ENCODE results near the gene AGPS.
"Not testable (repeated sequence)": the region's sequence is repeated elsewhere in the genome, so short reads cannot be mapped to it uniquely, and the experiment has no call there.

AGPS gene

GRCh38 chr2:177348733-177349693 lies 43.6 kb upstream of the AGPS start:
- DNase-seq (ENCODE audit: low read depth) = no peak
- no peak for TF ChIP-seq CTCF (IDR thresholded peaks at IDR 0.05; ENCODE audit: low read depth, low read length, missing control alignments)
- no peak overlapping the region for H3K4me3 ChIP-seq (ENCODE audit: low read depth, low read length)

GRCh38 chr2:177350624-177351023 lies 41.9 kb upstream of the AGPS start:
- DNase-seq (ENCODE audit: low read depth); H3K4me3 ChIP-seq (ENCODE audit: low read depth, low read length): not testable (repeated sequence)

GRCh38 chr2:177351121-177351520 lies 41.5 kb upstream of the AGPS start:
- H3K4me3 ChIP-seq (ENCODE audit: low read depth, low read length); DNase-seq (ENCODE audit: low read depth): not testable (repeated sequence)

GRCh38 chr2:177352441-177353186 lies 40.0 kb upstream of the AGPS start:
- H3K4me3 ChIP-seq (ENCODE audit: low read depth, low read length) = no peak overlapping the region
- TF ChIP-seq CTCF (IDR thresholded peaks at IDR 0.05; ENCODE audit: low read depth, low read length, missing control alignments) = no peak
- DNase-seq (ENCODE audit: low read depth) = no peak

GRCh38 chr2:177353187-177353478 lies 39.4 kb upstream of the AGPS start:
- DNase-seq (ENCODE audit: low read depth) = no peak
- TF ChIP-seq CTCF (IDR thresholded peaks at IDR 0.05; ENCODE audit: low read depth, low read length, missing control alignments) = no peak
- no peak overlapping the region for H3K4me3 ChIP-seq (ENCODE audit: low read depth, low read length)

GRCh38 chr2:177354541-177354940 lies 38.0 kb upstream of the AGPS start:
- not testable (repeated sequence) for DNase-seq (ENCODE audit: low read depth)

GRCh38 chr2:177355874-177356273 lies 36.7 kb upstream of the AGPS start:
- no peak for TF ChIP-seq CTCF (IDR thresholded peaks at IDR 0.05; ENCODE audit: low read depth, low read length, missing control alignments)
- H3K4me3 ChIP-seq (ENCODE audit: low read depth, low read length) = no peak overlapping the region
- no peak for DNase-seq (ENCODE audit: low read depth)

More at GRCh38 chr2:177354541-177354940, 38.0 kb upstream of the AGPS start:
- H3K4me3 ChIP-seq (ENCODE audit: low read depth, low read length) = not testable (repeated sequence)

- H3K4me3 ChIP-seq (ENCODE audit: low read depth, low read length) = no peak overlapping the region
- no peak for TF ChIP-seq CTCF (IDR thresholded peaks at IDR 0.05; ENCODE audit: low read depth, low read length, missing control alignments)
- no peak for DNase-seq (ENCODE audit: low read depth)
Observed at GRCh38 chr2:177359836-177360595, 32.6 kb upstream of the AGPS start.

Data from GM12864 (cell line).